ENCODE results near the gene DCP1B. TPM values are rescaled to one million over a fixed set of nuclear protein-coding genes. Genes with fewer than 3 reads are reported as not detected.

Gene DCP1B
- total and polyA plus RNA-seq, 10 donors, result 5.5 to 20.8 (median 13.8) TPM

DNA sequence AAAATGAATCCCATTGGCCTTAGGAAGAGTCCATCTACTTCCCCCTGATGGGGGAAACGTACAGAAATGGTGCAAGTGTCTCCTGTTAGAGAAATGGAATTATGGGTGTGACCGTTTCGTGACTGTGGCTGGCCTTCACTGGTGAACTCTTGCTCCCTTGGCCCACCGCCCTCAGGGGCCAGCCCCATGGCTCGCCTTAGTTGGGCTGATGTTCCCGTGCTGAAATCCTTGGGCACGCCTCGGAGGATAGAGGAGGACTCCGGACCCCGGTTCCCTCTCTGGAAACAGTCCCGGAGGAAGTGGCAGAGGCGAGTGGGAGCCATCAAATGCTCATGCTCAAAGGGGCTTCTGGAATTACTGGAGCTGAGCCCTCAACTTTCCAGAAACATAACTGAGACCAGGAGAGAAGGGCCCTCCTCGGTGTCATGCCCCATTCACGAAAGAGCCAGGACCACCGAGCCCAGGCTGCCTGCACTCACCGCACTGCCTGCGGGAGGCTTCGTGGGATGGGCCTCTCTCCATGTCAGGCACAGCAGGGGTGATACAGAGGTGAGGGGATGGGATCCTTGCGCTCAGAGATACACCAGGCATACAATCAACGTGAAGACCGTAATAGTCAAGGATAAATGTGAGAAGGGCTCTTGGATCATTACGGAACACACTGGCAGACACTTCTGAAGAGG is 75.7 kb downstream of the DCP1B start:
- TF ChIP-seq CTCF (IDR thresholded peaks at IDR 0.05 in 8 of 11, conservative IDR thresholded peaks at IDR 0.05 in 3 of 11) (no peak), POLR2AphosphoS5 (IDR thresholded peaks at IDR 0.05) (no peak), POLR2A (IDR thresholded peaks at IDR 0.05) (no peak)
- intact Hi-C loops (cut with DNase I; ENCODE audit: low total_unique reads), result no loop called here
- Histone ChIP-seq H3K4me1 (peaks cover 9 to 66% (median 35%) of the 10 kb centered on the region in 6 donors), H3K27me3 (replicated peaks in 1 of 7) (peaks cover 0 to 28% (median 3%) of the 10 kb centered on the region in 7 donors), H3K36me3 (no peaks in the 10 kb centered on the region), H3K4me3 (no peak overlapping the region), H3K9me3 (no peaks in the 10 kb centered on the region), H3K27ac (no peak overlapping the region)
- 79 to 90% (median 88%) methylated on average over 18 to 22 of the region's 22 CpGs for WGBS, 5 donors
- DNase-seq, result peak; percentile 58

- Histone ChIP-seq H3K4me3 (no peak overlapping the region), H3K27me3 (replicated peaks in 1 of 7) (peaks cover 0 to 28% (median 3%) of the 10 kb centered on the region in 7 donors), H3K4me1 (peaks cover 6 to 66% (median 31%) of the 10 kb centered on the region in 6 donors), H3K9me3 (no peaks in the 10 kb centered on the region), H3K36me3 (no peaks in the 10 kb centered on the region), H3K27ac (no peak overlapping the region)
- TF ChIP-seq POLR2A (IDR thresholded peaks at IDR 0.05) (no peak), POLR2AphosphoS5 (IDR thresholded peaks at IDR 0.05) (no peak), CTCF (IDR thresholded peaks at IDR 0.05 in 8 of 11, conservative IDR thresholded peaks at IDR 0.05 in 3 of 11) (no peak)
- WGBS, 5 donors, result 71 to 84% (median 78%) methylated on average over 15 of the region's 15 CpGs
- DNase-seq, result peak; percentile 73
- intact Hi-C loops (cut with DNase I; ENCODE audit: low total_unique reads), result no loop called here
Measured at GRCh38 chr12:1927751-1928351, 76.4 kb downstream of the DCP1B start.

GRCh38 chr12:1927051-1927680 is 77.1 kb downstream of the DCP1B start:
- H3K27ac ChIP-seq, result no peak overlapping the region

More at GRCh38 chr12:1927051-1927680, 77.1 kb downstream of the DCP1B start:
- WGBS, 5 donors, result 91 to 97% (median 93%) methylated on average over 11 of the region's 11 CpGs
- intact Hi-C loops (cut with DNase I; ENCODE audit: low total_unique reads), result no loop called here
- H3K36me3 ChIP-seq, result no peaks in the 10 kb centered on the region
- peak; percentile 57 for DNase-seq
- H3K27me3 ChIP-seq (replicated peaks in 1 of 7), result peaks cover 0 to 32% (median 3%) of the 10 kb centered on the region in 7 donors
- H3K9me3 ChIP-seq, result no peaks in the 10 kb centered on the region
- H3K4me3 ChIP-seq, result no peak overlapping the region
- TF ChIP-seq CTCF (IDR thresholded peaks at IDR 0.05 in 8 of 11, conservative IDR thresholded peaks at IDR 0.05 in 3 of 11) (no peak), POLR2A (IDR thresholded peaks at IDR 0.05) (no peak), POLR2AphosphoS5 (IDR thresholded peaks at IDR 0.05) (no peak)
- peaks cover 4 to 66% (median 25%) of the 10 kb centered on the region in 6 donors for H3K4me1 ChIP-seq
